ENCODE measurements around the gene DOCK3.

Gene DOCK3, protein sequence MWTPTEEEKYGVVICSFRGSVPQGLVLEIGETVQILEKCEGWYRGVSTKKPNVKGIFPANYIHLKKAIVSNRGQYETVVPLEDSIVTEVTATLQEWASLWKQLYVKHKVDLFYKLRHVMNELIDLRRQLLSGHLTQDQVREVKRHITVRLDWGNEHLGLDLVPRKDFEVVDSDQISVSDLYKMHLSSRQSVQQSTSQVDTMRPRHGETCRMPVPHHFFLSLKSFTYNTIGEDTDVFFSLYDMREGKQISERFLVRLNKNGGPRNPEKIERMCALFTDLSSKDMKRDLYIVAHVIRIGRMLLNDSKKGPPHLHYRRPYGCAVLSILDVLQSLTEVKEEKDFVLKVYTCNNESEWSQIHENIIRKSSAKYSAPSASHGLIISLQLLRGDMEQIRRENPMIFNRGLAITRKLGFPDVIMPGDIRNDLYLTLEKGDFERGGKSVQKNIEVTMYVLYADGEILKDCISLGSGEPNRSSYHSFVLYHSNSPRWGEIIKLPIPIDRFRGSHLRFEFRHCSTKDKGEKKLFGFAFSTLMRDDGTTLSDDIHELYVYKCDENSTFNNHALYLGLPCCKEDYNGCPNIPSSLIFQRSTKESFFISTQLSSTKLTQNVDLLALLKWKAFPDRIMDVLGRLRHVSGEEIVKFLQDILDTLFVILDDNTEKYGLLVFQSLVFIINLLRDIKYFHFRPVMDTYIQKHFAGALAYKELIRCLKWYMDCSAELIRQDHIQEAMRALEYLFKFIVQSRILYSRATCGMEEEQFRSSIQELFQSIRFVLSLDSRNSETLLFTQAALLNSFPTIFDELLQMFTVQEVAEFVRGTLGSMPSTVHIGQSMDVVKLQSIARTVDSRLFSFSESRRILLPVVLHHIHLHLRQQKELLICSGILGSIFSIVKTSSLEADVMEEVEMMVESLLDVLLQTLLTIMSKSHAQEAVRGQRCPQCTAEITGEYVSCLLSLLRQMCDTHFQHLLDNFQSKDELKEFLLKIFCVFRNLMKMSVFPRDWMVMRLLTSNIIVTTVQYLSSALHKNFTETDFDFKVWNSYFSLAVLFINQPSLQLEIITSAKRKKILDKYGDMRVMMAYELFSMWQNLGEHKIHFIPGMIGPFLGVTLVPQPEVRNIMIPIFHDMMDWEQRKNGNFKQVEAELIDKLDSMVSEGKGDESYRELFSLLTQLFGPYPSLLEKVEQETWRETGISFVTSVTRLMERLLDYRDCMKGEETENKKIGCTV (N-terminal part only)
- long read RNA-seq, partial matches to known transcripts: 0 of 1 reads
- long read RNA-seq, other reads (novel, unspliced or antisense): 1 of 1 reads

DNA sequence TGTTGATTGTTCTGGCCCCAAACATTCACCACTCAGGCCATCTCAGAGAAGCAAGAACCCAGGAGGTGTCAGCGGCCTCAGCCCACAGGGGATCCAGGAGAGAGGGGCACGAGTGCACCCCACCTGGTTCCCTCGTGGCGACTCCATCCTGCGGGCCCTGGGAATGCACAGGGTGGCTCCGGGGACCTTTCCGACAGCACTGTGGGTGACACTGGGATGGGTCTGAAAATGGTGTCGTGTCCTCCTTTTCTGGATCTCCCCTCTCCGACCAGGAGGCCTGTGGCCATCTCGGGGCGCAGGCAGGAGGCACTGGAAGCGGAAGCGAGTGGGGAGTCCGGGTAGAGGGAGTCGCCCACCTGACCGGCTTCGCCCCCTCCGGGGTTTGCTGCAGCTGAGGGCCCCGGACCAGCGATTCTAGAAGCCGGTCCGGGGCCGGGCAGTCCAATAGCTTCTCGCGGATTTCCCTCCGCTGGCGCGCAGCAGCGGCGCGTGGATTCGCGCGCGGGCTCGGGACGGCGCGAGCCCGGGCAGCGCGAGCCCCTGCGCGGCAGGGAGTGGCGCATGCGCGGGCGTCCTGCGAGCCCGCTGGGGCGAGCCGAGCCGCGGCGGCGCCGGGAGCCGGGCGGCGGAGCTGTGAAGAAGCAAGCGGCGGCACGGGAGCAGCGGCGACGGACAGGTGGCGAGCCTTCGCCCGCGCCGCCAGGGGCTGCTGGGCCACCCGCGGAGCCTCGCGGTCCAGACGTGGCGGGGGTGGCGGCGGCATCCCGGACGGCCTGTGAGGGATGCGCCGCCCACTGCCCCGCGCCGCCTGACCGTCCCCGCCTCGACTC is at the start of gene DOCK3:
Gene DOCK3 (plus strand): TSS at position 579 of the 830 bp plus-strand sequence. CDS start 337 bp downstream, outside the sequence.
- Histone ChIP-seq H3K27me3 (ENCODE audit: insufficient read depth, poor library complexity, severe bottlenecking) (peaks cover 55% of the 10 kb centered on the region), H3K4me3 (replicated peaks; ENCODE audit: insufficient read depth, low read length) (peak within 1 kb of the TSS; percentile 13), H3K27ac (replicated peaks) (no peak within 1 kb of the TSS)
- no peak for TF ChIP-seq GABPA (IDR thresholded peaks at IDR 0.05; ENCODE audit: low read depth)
- TF ChIP-seq SPI1 (IDR thresholded peaks at IDR 0.05; ENCODE audit: borderline replicate concordance, low read depth): no peak
- TF ChIP-seq, protein P1, sequence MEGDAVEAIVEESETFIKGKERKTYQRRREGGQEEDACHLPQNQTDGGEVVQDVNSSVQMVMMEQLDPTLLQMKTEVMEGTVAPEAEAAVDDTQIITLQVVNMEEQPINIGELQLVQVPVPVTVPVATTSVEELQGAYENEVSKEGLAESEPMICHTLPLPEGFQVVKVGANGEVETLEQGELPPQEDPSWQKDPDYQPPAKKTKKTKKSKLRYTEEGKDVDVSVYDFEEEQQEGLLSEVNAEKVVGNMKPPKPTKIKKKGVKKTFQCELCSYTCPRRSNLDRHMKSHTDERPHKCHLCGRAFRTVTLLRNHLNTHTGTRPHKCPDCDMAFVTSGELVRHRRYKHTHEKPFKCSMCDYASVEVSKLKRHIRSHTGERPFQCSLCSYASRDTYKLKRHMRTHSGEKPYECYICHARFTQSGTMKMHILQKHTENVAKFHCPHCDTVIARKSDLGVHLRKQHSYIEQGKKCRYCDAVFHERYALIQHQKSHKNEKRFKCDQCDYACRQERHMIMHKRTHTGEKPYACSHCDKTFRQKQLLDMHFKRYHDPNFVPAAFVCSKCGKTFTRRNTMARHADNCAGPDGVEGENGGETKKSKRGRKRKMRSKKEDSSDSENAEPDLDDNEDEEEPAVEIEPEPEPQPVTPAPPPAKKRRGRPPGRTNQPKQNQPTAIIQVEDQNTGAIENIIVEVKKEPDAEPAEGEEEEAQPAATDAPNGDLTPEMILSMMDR (IDR thresholded peaks at IDR 0.05; ENCODE audit: insufficient read depth, low read length): no peak
- no peak for TF ChIP-seq POLR2AphosphoS5 (IDR thresholded peaks at IDR 0.05; ENCODE audit: low read depth)
- TF ChIP-seq, protein P2, sequence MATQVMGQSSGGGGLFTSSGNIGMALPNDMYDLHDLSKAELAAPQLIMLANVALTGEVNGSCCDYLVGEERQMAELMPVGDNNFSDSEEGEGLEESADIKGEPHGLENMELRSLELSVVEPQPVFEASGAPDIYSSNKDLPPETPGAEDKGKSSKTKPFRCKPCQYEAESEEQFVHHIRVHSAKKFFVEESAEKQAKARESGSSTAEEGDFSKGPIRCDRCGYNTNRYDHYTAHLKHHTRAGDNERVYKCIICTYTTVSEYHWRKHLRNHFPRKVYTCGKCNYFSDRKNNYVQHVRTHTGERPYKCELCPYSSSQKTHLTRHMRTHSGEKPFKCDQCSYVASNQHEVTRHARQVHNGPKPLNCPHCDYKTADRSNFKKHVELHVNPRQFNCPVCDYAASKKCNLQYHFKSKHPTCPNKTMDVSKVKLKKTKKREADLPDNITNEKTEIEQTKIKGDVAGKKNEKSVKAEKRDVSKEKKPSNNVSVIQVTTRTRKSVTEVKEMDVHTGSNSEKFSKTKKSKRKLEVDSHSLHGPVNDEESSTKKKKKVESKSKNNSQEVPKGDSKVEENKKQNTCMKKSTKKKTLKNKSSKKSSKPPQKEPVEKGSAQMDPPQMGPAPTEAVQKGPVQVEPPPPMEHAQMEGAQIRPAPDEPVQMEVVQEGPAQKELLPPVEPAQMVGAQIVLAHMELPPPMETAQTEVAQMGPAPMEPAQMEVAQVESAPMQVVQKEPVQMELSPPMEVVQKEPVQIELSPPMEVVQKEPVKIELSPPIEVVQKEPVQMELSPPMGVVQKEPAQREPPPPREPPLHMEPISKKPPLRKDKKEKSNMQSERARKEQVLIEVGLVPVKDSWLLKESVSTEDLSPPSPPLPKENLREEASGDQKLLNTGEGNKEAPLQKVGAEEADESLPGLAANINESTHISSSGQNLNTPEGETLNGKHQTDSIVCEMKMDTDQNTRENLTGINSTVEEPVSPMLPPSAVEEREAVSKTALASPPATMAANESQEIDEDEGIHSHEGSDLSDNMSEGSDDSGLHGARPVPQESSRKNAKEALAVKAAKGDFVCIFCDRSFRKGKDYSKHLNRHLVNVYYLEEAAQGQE (IDR thresholded peaks at IDR 0.05; ENCODE audit: insufficient replicate concordance, low read depth): no peak
- no peak for DNase-seq (ENCODE audit: low read depth in 1 of 2, low spot score in 1 of 2)

DNA sequence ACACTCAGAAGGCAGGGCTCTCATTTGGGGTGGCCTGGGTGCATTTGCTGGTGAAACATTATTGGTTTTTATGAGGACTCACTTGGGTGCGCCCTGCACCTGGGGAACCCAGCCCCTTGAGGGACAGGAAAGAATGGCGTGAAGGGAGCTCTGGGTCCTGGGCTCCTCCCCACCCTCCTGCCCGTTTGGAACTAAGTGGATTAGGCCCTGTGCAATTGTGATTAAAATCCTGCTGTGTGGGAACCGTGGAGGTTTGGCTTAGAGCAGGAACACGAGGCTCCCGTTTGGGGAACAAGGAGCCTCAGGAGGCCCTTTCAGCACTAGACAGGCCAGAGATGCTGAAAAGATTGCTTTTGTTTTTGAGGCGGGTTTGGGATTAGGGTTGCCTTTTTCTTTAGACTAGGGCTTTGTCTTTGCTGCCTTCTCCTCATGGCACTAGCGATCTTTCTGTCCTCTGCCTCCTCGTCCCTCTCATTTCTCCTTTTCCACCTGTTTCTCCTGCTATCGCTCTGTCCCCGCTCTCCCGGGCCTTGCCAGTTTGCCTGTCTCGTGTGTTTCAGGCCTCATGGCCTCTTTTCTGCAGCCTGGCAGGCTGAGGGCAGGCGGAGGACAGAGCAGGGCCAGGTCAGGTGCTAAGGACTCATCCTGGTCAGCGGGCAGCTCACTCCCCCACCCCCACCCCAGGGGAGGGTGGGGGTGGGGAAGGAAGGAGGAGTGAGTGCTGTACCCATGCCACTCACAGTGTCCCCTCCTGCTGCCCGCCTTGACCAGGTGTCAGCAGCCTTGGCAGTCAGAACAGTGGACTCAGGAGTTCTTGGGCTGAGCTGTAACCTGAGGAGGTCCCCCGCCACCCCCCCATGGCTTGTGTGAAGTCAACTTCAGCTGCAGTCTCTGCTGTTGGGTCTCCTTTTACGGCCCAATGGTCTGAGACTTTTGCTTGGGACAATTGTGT is 49.2 kb upstream of the DOCK3 start:
- Histone ChIP-seq H3K27me3 (ENCODE audit: insufficient read depth, poor library complexity, severe bottlenecking) (no peaks in the 10 kb centered on the region), H3K27ac (replicated peaks) (peak overlapping the region; percentile 25), H3K4me3 (replicated peaks; ENCODE audit: insufficient read depth, low read length) (no peak overlapping the region)
- no peak for DNase-seq (ENCODE audit: low read depth in 1 of 2, low spot score in 1 of 2)
- TF ChIP-seq, protein P1 (IDR thresholded peaks at IDR 0.05; ENCODE audit: insufficient read depth, low read length): no peak
- TF ChIP-seq, protein P2 (IDR thresholded peaks at IDR 0.05; ENCODE audit: insufficient replicate concordance, low read depth): peak; percentile 18

Measured in HL-60 (cell line).